Activated CD4-positive, alpha-beta memory T cell treated with anti-CD3 and anti-CD28 coated beads, Interleukin-2, amount 10 ng/mL, durations not matched to agents 7 days and 5 days (primary cell): ENCODE data around the gene DOCK11. TPM values are rescaled to one million over a fixed set of nuclear protein-coding genes. Genes with fewer than 3 reads are reported as not detected.
"Not testable (repeated sequence)": the region's sequence is repeated elsewhere in the genome, so short reads cannot be mapped to it uniquely, and the experiment has no call there.

Experiments used
- CTCF ChIA-PET: fragments of 350-600 bp; sonication (Branson Sonifier 250); formaldehyde crosslinking; loops from one replicate; lab custom pipeline; 2021; ENCODE audit warnings: antibody characterized with exemption, inconsistent platforms; lab: Charles Lee
- POLR2A ChIA-PET: fragments of 350-600 bp; sonication (Branson Sonifier 250); formaldehyde crosslinking; loops from one replicate; lab custom pipeline; 2021; ENCODE audit warnings: antibody characterized with exemption; lab: Charles Lee
- DNase-seq: peaks from one replicate; pipeline ENCODE4 v3.0.0-alpha.2; 2020
- H3K27ac Mint-ChIP-seq: one replicate; pipeline ENCODE4 v1.8.0; 2021; ENCODE audit warnings: mild to moderate bottlenecking, mixed read lengths
- H3K27me3 Mint-ChIP-seq: one replicate; pipeline ENCODE4 v1.8.0; 2021; ENCODE audit warnings: mixed read lengths
- H3K36me3 Mint-ChIP-seq: one replicate; pipeline ENCODE4 v1.8.0; 2021; ENCODE audit warnings: low read depth, mixed read lengths
- H3K4me1 Mint-ChIP-seq: one replicate; pipeline ENCODE4 v1.8.0; 2021; ENCODE audit warnings: mixed read lengths
- H3K4me3 Mint-ChIP-seq: one replicate; pipeline ENCODE4 v1.8.0; 2021; ENCODE audit warnings: mild to moderate bottlenecking, mixed read lengths
- H3K9me3 Mint-ChIP-seq: one replicate; pipeline ENCODE4 v1.8.0; 2021; ENCODE audit warnings: mixed read lengths
- total RNA-seq, 2 experiments: library from RNA; stranded (reverse); gene quantifications; one replicate each; pipeline ENCODE4 v1.2.3, GENCODE V29; 2021

Gene DOCK11
- total RNA-seq, 2 experiments from 2014 or later, result 79.0 to 82.9 TPM

GRCh38 chrX:118565853-118566252 lies 70.2 kb downstream of the DOCK11 start:
- DNase-seq, result no peak
- CTCF ChIA-PET, result interaction anchor here (0.6 kb wide), 1 partner anchor 83 kb away, joined by 3 read pairs; no protein-coding TSS in a partner anchor

DNA sequence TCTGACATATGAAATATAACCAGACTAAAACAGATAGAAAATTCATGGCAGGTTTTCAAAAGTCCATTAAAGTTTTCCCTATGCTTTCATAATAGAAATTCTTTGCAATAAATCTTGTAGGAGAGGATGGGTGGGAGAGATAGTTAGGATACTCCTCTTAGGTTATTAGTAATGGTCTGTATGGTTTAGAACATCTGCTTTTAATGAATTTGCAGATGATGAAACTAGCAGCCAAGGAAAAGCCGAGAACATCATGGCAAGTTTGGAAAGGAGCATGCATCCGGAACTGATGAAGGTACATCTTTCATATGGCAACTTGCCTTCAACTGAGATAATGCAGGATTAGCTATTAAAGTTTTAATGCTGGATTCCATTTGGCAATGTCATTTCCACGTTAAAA lies 70.7 kb downstream of the DOCK11 start:
- POLR2A ChIA-PET, result no interaction called here
- Mint-ChIP-seq H3K4me1 (peaks cover 19% of the 10 kb centered on the region), H3K4me3 (no peak overlapping the region), H3K27me3 (no peaks in the 10 kb centered on the region), H3K9me3 (no peaks in the 10 kb centered on the region), H3K36me3 (peaks cover 54% of the 10 kb centered on the region), H3K27ac (no peak overlapping the region)
- DNase-seq, result no peak
- CTCF ChIA-PET, result interaction anchor here (0.6 kb wide), 1 partner anchor 84 kb away, joined by 3 read pairs; no protein-coding TSS in a partner anchor

More at GRCh38 chrX:118565853-118566252, 70.2 kb downstream of the DOCK11 start:
- no peak overlapping the region for H3K4me3 Mint-ChIP-seq
- H3K4me1 Mint-ChIP-seq, result peaks cover 19% of the 10 kb centered on the region
- H3K27ac Mint-ChIP-seq, result no peak overlapping the region
- no peaks in the 10 kb centered on the region for H3K27me3 Mint-ChIP-seq
- H3K9me3 Mint-ChIP-seq, result no peaks in the 10 kb centered on the region
- H3K36me3 Mint-ChIP-seq, result peaks cover 50% of the 10 kb centered on the region
- POLR2A ChIA-PET, result no interaction called here

GRCh38 chrX:118569676-118570075 lies 74.1 kb downstream of the DOCK11 start:
- no peak overlapping the region for H3K27ac Mint-ChIP-seq
- CTCF ChIA-PET, result interaction anchor here (1.3 kb wide), 1 partner anchor 110 kb away, joined by 5 read pairs; no protein-coding TSS in a partner anchor
- no peak for DNase-seq

DNA sequence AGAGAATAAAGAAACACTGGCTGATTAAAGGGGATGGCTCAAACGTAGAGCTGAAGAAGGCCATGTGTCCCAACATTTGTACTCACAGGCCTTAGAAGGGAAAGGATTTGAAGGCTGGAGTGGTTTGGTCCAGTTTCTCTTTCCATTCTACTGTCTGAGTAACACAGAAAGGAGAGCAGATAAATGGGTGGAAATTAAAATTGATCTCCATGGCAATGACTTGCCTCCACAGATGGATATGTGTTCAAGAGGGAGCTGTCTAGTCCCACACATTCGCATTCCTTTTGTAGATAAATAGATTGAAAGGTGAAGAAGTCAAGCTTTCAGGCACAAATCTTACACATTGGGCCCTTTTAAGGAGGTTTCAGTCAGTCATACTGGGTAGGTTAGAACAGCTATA lies 74.6 kb downstream of the DOCK11 start:
- peaks cover 11% of the 10 kb centered on the region for H3K4me1 Mint-ChIP-seq
- ChIA-PET POLR2A (interaction anchor here (1.1 kb wide), 1 partner anchor 74 kb away, joined by 3 read pairs; no protein-coding TSS in a partner anchor), CTCF (interaction anchor here (0.7 to 1.3 kb wide), 2 partner anchors 75 to 111 kb away, joined by 3 to 5 read pairs; partner anchors contain the start of gene DOCK11)
- H3K4me3 Mint-ChIP-seq, result no peak overlapping the region
- H3K27me3 Mint-ChIP-seq, result no peaks in the 10 kb centered on the region
- no peak for DNase-seq
- H3K27ac Mint-ChIP-seq, result no peak overlapping the region
- H3K9me3 Mint-ChIP-seq, result no peaks in the 10 kb centered on the region
- peaks cover 59% of the 10 kb centered on the region for H3K36me3 Mint-ChIP-seq

More at GRCh38 chrX:118569676-118570075, 74.1 kb downstream of the DOCK11 start:
- H3K36me3 Mint-ChIP-seq, result peaks cover 59% of the 10 kb centered on the region
- H3K4me1 Mint-ChIP-seq, result peaks cover 11% of the 10 kb centered on the region
- POLR2A ChIA-PET, result interaction anchor here (1.1 kb wide), 1 partner anchor 73 kb away, joined by 3 read pairs; no protein-coding TSS in a partner anchor
- H3K9me3 Mint-ChIP-seq, result no peaks in the 10 kb centered on the region
- no peak overlapping the region for H3K4me3 Mint-ChIP-seq
- H3K27me3 Mint-ChIP-seq, result no peaks in the 10 kb centered on the region

DNA sequence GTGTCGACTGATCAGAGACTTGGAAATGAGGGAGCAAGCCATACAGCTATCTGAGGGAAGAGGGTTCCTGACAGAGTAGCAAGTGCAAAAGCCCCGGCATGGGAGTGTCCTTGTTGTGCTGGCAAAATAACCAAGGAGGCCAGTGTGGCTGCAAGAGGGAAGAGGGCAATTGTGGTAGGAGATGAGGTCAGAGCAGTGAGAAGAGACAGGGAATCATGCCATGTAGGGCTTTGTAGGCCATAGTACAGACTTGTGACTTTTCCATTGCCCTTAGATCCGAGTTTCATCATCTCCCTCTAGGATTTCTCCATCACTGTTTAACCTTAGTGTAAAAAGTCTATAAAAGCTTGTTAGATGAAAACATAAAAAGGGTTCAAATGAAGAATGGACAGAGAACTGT lies 76.2 kb downstream of the DOCK11 start:
- CTCF ChIA-PET, result no interaction called here
- POLR2A ChIA-PET, result no interaction called here
- H3K36me3 Mint-ChIP-seq, result peaks cover 58% of the 10 kb centered on the region
- DNase-seq, result no peak
- H3K9me3 Mint-ChIP-seq, result no peaks in the 10 kb centered on the region
- no peak overlapping the region for H3K4me3 Mint-ChIP-seq
- H3K27me3 Mint-ChIP-seq, result no peaks in the 10 kb centered on the region
- H3K27ac Mint-ChIP-seq, result no peak overlapping the region
- H3K4me1 Mint-ChIP-seq, result peaks cover 11% of the 10 kb centered on the region

DNA sequence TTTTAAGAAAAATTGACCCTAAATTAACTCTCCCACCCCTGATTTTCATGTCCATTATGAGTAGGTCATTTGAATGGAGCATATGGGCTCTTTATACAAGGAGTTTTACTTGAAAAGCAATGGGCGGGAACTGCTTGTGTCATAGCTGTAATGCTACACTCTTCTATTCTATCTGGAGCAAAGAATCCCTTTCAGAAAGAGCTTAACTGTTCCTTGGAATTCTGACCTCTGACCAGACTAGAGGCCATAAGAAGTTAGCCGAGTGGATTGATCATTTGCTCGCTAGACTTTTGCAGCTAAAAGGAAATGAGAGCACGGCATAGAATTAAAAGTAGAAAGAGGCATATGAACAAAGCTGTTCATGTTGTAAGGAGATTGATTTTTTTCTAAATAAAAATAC lies 79.1 kb downstream of the DOCK11 start:
- H3K4me3 Mint-ChIP-seq, result no peak overlapping the region
- no peak for DNase-seq
- peaks cover 67% of the 10 kb centered on the region for H3K36me3 Mint-ChIP-seq
- no peaks in the 10 kb centered on the region for H3K27me3 Mint-ChIP-seq
- no peak overlapping the region for H3K27ac Mint-ChIP-seq
- CTCF ChIA-PET, result interaction anchor here (2.3 kb wide), 1 partner anchor 115 kb away, joined by 7 read pairs; no protein-coding TSS in a partner anchor
- POLR2A ChIA-PET, result interaction anchor here (1.3 kb wide), 1 partner anchor 79 kb away, joined by 4 read pairs; the partner anchor contains the start of gene DOCK11
- no peaks in the 10 kb centered on the region for H3K9me3 Mint-ChIP-seq
- H3K4me1 Mint-ChIP-seq, result peaks cover 6% of the 10 kb centered on the region

DNA sequence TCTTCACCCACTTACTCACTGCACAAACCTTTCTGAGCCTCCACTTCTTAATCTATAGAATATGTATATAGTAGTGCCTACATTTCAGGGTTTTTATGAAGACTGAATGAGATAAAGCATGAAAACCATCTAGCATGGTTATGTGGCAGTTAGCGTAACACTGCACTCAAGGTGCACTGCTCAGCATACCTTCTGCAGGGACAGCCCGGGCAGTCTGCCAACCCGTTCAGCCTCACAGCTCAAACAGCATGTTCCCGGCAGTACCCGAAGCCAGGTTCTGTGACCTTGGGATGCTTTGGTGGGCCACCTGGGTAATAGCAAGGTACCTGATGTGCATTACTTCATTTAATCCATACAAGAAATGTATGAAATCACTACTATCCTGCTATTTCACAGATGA lies 81.4 kb downstream of the DOCK11 start:
- Mint-ChIP-seq H3K9me3 (no peaks in the 10 kb centered on the region), H3K27ac (no peak overlapping the region), H3K4me1 (no peaks in the 10 kb centered on the region), H3K36me3 (peaks cover 60% of the 10 kb centered on the region), H3K4me3 (no peak overlapping the region), H3K27me3 (no peaks in the 10 kb centered on the region)
- ChIA-PET POLR2A (no interaction called here), CTCF (interaction anchor here (1.8 kb wide), 1 partner anchor 25 kb away, joined by 4 read pairs; no protein-coding TSS in a partner anchor)
- DNase-seq, result no peak

- ChIA-PET POLR2A (no interaction called here), CTCF (interaction anchor here (0.7 kb wide), 1 partner anchor 152 kb away, joined by 3 read pairs; no protein-coding TSS in a partner anchor)
- H3K27ac Mint-ChIP-seq, result no peak overlapping the region
- H3K36me3 Mint-ChIP-seq, result peaks cover 60% of the 10 kb centered on the region
- no peaks in the 10 kb centered on the region for H3K9me3 Mint-ChIP-seq
- H3K27me3 Mint-ChIP-seq, result no peaks in the 10 kb centered on the region
- H3K4me3 Mint-ChIP-seq, result no peak overlapping the region
- no peak for DNase-seq
- H3K4me1 Mint-ChIP-seq, result no peaks in the 10 kb centered on the region
Measured at GRCh38 chrX:118579417-118579816, 83.8 kb downstream of the DOCK11 start.

GRCh38 chrX:118582926-118583325 lies 87.3 kb downstream of the DOCK11 start:
- DNase-seq, POLR2A ChIA-PET, CTCF ChIA-PET, H3K27me3 Mint-ChIP-seq, H3K4me3 Mint-ChIP-seq, H3K4me1 Mint-ChIP-seq, H3K27ac Mint-ChIP-seq, H3K9me3 Mint-ChIP-seq: not testable (repeated sequence)
- peaks cover 62% of the 10 kb centered on the region for H3K36me3 Mint-ChIP-seq

DNA sequence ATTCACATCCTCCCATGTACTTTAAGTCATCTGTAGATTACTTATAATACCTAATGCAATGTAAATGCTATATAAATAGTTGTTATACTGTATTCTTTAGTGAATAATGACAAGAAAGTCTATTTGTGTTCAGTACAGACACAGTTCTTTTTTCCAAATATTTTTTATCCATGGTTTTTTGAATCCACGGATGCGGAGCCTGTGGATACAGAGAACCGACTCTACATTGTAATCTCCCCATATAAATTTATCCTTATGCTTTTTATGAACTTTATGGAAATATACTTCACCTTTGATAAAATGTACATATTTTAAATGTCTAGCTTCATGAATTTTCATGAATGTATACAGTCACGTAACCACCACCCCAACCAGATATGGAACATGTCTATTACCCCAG lies 88.2 kb downstream of the DOCK11 start:
- ChIA-PET POLR2A (no interaction called here), CTCF (interaction anchor here (1.3 kb wide), 1 partner anchor 124 kb away, joined by 3 read pairs; no protein-coding TSS in a partner anchor)
- Mint-ChIP-seq H3K9me3 (no peaks in the 10 kb centered on the region), H3K27ac (no peak overlapping the region), H3K36me3 (peaks cover 66% of the 10 kb centered on the region), H3K27me3 (no peaks in the 10 kb centered on the region), H3K4me1 (no peaks in the 10 kb centered on the region), H3K4me3 (no peak overlapping the region)
- DNase-seq, result no peak

DNA sequence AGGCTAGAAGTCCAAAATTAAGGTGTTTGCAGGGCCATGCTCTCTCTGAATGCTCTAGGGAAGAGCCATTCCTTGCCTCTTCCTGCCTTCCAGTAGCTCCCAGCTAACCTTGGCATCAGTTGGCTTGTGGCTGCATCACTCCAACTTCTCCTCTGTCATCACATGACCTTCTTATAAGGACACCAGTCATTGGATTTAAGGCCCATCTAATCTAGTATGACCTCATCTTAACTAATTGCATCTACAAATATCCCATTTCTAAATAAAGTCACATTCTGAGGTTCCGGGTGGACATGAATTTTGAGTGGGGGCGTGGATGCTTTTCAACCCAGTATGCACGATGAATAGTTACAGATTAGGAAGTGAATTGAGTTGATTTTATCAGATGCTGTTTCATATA lies 89.7 kb downstream of the DOCK11 start:
- CTCF ChIA-PET, result no interaction called here
- POLR2A ChIA-PET, result no interaction called here
- H3K9me3 Mint-ChIP-seq, result no peaks in the 10 kb centered on the region

GRCh38 chrX:118586206-118586605 lies 90.6 kb downstream of the DOCK11 start:
- CTCF ChIA-PET, H3K4me1 Mint-ChIP-seq, H3K27me3 Mint-ChIP-seq, H3K9me3 Mint-ChIP-seq, H3K27ac Mint-ChIP-seq, POLR2A ChIA-PET, DNase-seq, H3K4me3 Mint-ChIP-seq: not testable (repeated sequence)
- peaks cover 62% of the 10 kb centered on the region for H3K36me3 Mint-ChIP-seq

More for the DNA sequence above, 89.7 kb downstream of the DOCK11 start:
- no peak overlapping the region for H3K4me3 Mint-ChIP-seq
- H3K4me1 Mint-ChIP-seq, result no peaks in the 10 kb centered on the region
- DNase-seq, result no peak
- no peaks in the 10 kb centered on the region for H3K27me3 Mint-ChIP-seq
- H3K36me3 Mint-ChIP-seq, result peaks cover 62% of the 10 kb centered on the region
- H3K27ac Mint-ChIP-seq, result no peak overlapping the region

DNA sequence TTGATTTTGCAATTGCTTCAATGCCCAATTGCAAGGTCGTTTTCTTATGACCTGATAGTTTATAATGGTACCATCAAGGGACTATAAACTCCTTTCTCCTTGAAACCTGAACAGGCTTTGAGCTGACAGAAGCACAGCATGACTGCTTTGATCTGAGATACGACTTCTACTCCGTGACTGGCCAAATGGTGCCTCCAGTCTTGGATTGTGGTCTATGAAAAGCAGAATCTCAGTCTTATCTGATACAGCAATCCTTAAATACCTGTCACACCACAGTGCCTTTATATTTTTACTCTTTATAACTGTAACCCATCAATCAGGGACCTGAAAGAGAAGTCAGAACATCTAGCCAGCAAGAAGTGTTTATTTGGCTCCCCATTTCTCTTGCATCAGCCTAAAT lies 93.1 kb downstream of the DOCK11 start:
- ChIA-PET CTCF (no interaction called here), POLR2A (no interaction called here)
- Mint-ChIP-seq H3K36me3 (peaks cover 62% of the 10 kb centered on the region), H3K4me3 (no peak overlapping the region), H3K4me1 (no peaks in the 10 kb centered on the region), H3K27me3 (no peaks in the 10 kb centered on the region), H3K27ac (no peak overlapping the region), H3K9me3 (no peaks in the 10 kb centered on the region)
- DNase-seq, result no peak

GRCh38 chrX:118589227-118589626 lies 93.6 kb downstream of the DOCK11 start:
- DNase-seq, result no peak
- POLR2A ChIA-PET, result no interaction called here
- Mint-ChIP-seq H3K27me3 (no peaks in the 10 kb centered on the region), H3K27ac (no peak overlapping the region), H3K9me3 (no peaks in the 10 kb centered on the region), H3K4me3 (no peak overlapping the region), H3K4me1 (no peaks in the 10 kb centered on the region), H3K36me3 (peaks cover 63% of the 10 kb centered on the region)
- CTCF ChIA-PET, result interaction anchor here (1.0 kb wide), 1 partner anchor 13 kb away, joined by 3 read pairs; no protein-coding TSS in a partner anchor
